ENCODE measurements around the gene KCNQ5. TPM values are rescaled to one million over a fixed set of nuclear protein-coding genes. Genes with fewer than 3 reads are reported as not detected.

The KCNQ5 gene
- total RNA-seq, 1 experiment from 2014 or later: not detected

DNA sequence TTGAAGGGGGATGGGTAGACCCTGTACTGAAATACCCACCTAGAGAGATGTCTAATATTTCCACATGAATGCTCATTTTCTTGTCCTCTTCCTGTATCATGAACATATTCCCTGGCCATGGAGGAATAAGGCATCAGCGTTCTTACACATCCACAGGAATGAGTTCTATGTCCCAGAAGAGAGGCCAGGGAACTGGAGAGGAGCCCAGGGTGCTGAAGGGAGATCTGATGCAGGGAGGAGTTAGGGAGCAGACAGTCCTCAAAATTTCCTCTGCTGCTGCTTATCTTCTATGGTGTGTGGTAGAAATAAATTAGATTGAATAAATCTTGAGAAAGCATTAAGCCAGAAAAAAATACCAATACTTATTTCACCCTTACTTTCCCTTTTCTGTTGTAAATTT lies 295.0 kb downstream of the KCNQ5 start (continued):
- no peak for TF ChIP-seq POLR2AphosphoS5 (IDR thresholded peaks at IDR 0.05; ENCODE audit: low read depth, low read length)
- TF ChIP-seq, protein P1, sequence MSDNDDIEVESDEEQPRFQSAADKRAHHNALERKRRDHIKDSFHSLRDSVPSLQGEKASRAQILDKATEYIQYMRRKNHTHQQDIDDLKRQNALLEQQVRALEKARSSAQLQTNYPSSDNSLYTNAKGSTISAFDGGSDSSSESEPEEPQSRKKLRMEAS (IDR thresholded peaks at IDR 0.05): no peak
- TF ChIP-seq EGR1 (IDR thresholded peaks at IDR 0.05; ENCODE audit: low read depth): no peak
- no peak for TF ChIP-seq EZH2 (IDR thresholded peaks at IDR 0.05)
- TF ChIP-seq ZNF274 (IDR thresholded peaks at IDR 0.05; ENCODE audit: low read depth, low read length): no peak
- TF ChIP-seq, protein P2, sequence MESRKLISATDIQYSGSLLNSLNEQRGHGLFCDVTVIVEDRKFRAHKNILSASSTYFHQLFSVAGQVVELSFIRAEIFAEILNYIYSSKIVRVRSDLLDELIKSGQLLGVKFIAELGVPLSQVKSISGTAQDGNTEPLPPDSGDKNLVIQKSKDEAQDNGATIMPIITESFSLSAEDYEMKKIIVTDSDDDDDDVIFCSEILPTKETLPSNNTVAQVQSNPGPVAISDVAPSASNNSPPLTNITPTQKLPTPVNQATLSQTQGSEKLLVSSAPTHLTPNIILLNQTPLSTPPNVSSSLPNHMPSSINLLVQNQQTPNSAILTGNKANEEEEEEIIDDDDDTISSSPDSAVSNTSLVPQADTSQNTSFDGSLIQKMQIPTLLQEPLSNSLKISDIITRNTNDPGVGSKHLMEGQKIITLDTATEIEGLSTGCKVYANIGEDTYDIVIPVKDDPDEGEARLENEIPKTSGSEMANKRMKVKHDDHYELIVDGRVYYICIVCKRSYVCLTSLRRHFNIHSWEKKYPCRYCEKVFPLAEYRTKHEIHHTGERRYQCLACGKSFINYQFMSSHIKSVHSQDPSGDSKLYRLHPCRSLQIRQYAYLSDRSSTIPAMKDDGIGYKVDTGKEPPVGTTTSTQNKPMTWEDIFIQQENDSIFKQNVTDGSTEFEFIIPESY (IDR thresholded peaks at IDR 0.05; ENCODE audit: extremely low read depth, insufficient replicate concordance, low read length): no peak
- no peak for TF ChIP-seq SIN3A (IDR thresholded peaks at IDR 0.05; ENCODE audit: low read depth)

DNA sequence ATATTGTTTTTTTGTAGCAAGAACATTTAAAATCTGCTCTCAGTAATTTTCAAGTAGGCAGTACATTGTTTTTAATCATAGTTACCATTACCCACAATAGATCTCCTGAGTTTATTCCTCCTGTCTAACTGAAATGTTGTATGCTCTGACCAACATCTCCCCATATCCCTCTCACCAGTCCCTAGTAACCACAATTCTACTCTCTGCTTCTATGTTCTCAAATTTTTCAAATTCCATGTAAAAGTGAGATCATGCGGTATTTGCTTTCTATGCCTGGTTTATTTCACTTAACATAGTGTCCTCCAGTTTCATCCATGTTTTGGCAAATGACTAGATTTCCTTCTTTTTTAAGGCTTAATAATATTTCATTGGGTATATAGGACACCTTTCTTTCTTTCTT lies 300.5 kb downstream of the KCNQ5 start:
- no peaks in the 10 kb centered on the region for H3K36me3 ChIP-seq (ENCODE audit: control insufficient read depth in 1 of 2, insufficient read depth in 2 of 2, low read length in 2 of 2)
- H3K4me2 ChIP-seq (ENCODE audit: low read length): no peak overlapping the region
- H3K27ac ChIP-seq (ENCODE audit: low read depth, low read length): no peak overlapping the region
- TF ChIP-seq, protein P3, sequence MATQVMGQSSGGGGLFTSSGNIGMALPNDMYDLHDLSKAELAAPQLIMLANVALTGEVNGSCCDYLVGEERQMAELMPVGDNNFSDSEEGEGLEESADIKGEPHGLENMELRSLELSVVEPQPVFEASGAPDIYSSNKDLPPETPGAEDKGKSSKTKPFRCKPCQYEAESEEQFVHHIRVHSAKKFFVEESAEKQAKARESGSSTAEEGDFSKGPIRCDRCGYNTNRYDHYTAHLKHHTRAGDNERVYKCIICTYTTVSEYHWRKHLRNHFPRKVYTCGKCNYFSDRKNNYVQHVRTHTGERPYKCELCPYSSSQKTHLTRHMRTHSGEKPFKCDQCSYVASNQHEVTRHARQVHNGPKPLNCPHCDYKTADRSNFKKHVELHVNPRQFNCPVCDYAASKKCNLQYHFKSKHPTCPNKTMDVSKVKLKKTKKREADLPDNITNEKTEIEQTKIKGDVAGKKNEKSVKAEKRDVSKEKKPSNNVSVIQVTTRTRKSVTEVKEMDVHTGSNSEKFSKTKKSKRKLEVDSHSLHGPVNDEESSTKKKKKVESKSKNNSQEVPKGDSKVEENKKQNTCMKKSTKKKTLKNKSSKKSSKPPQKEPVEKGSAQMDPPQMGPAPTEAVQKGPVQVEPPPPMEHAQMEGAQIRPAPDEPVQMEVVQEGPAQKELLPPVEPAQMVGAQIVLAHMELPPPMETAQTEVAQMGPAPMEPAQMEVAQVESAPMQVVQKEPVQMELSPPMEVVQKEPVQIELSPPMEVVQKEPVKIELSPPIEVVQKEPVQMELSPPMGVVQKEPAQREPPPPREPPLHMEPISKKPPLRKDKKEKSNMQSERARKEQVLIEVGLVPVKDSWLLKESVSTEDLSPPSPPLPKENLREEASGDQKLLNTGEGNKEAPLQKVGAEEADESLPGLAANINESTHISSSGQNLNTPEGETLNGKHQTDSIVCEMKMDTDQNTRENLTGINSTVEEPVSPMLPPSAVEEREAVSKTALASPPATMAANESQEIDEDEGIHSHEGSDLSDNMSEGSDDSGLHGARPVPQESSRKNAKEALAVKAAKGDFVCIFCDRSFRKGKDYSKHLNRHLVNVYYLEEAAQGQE (IDR thresholded peaks at IDR 0.05; ENCODE audit: low read depth): no peak
- no peak for TF ChIP-seq CEBPB (IDR thresholded peaks at IDR 0.05; ENCODE audit: low read depth)
- no peak for TF ChIP-seq SP1 (IDR thresholded peaks at IDR 0.05; ENCODE audit: low read depth)
- no peak for TF ChIP-seq POLR2A (IDR thresholded peaks at IDR 0.05; ENCODE audit: borderline replicate concordance, extremely low read depth, insufficient read depth, insufficient read length)
- TF ChIP-seq SIN3A (IDR thresholded peaks at IDR 0.05; ENCODE audit: low read depth): no peak
- no peak for TF ChIP-seq SRF (IDR thresholded peaks at IDR 0.05; ENCODE audit: low read depth)
- no peak for TF ChIP-seq ZFX (IDR thresholded peaks at IDR 0.05)
- TF ChIP-seq EZH2phosphoT487 (IDR thresholded peaks at IDR 0.05; ENCODE audit: borderline replicate concordance): no peak
- TF ChIP-seq, protein P2 (IDR thresholded peaks at IDR 0.05; ENCODE audit: extremely low read depth, insufficient replicate concordance, low read length): no peak
- ChIA-PET POLR2A (no interaction called here), RAD21 (ENCODE audit: low non-redundant PET in 1 of 2, low total read pairs in 2 of 2, uncharacterized antibody in 2 of 2, unreplicated experiment in 2 of 2) (no interaction called here), CTCF (no interaction called here)
- intact Hi-C loops (cut with micrococcal nuclease): no loop called here
- no peak overlapping the region for H2AFZ ChIP-seq (ENCODE audit: low read depth, low read length, poor library complexity, severe bottlenecking)
- peaks cover 27% of the 10 kb centered on the region for H3K27me3 ChIP-seq (ENCODE audit: insufficient read depth, low read length)
- H3K9me2 ChIP-seq (ENCODE audit: insufficient read depth): no peaks in the 10 kb centered on the region
- no peak overlapping the region for H3K9ac ChIP-seq (ENCODE audit: low read length)
- no peaks in the 10 kb centered on the region for H3K9me3 ChIP-seq (ENCODE audit: control insufficient read depth in 1 of 2, insufficient read depth in 1 of 2, low read depth in 1 of 2, low read length in 2 of 2)
- H3K79me2 ChIP-seq (ENCODE audit: insufficient read depth, low read length): no peaks in the 10 kb centered on the region
- no peak for DNase-seq (ENCODE audit: low read depth, low spot score)
- H3K4me3 ChIP-seq (replicated peaks in 1 of 2; ENCODE audit: low read depth in 1 of 2, low read length in 2 of 2): no peak overlapping the region
- BruUV-seq (replicated peaks): no TSS peak
- no peaks in the 10 kb centered on the region for H3K4me1 ChIP-seq (ENCODE audit: control insufficient read depth in 1 of 2, insufficient read depth in 2 of 2, low read length in 2 of 2)
- ATAC-seq: no peak
- H4K20me1 ChIP-seq (ENCODE audit: insufficient read depth): no peaks in the 10 kb centered on the region

All from HCT116 (cell line).